Gastroesophageal sphincter (tissue), 4 donors: ENCODE measurements around the gene BMP10. TPM values are rescaled to one million over a fixed set of nuclear protein-coding genes. Genes with fewer than 3 reads are reported as not detected.

Experiments used
- ATAC-seq: fragments of 150-250 bp; one replicate; pipeline ENCODE4 v1.9.1; 2016; ENCODE audit warnings: mild to moderate bottlenecking, moderate library complexity
- H3K27ac ChIP-seq, 4 donors: fragments of 200-600 bp; sonication (generic) in 3 of 4; 1 replicate in 3 of 4; 2 replicates in 1 of 4; pipeline ENCODE4 v1.5.1; 2016 to 2019
- H3K27me3 ChIP-seq: fragments of 200-600 bp; sonication (generic); one replicate; pipeline ENCODE4 v1.5.1; 2019
- H3K36me3 ChIP-seq, 2 donors: fragments of 200-600 bp; sonication (generic); one replicate each; pipeline ENCODE4 v1.5.1; 2019; ENCODE audit warnings: control low read depth in 1 of 2
- H3K4me1 ChIP-seq, 3 donors: fragments of 200-600 bp; sonication (generic); 1 replicate in 2 of 3; 2 replicates in 1 of 3; pipeline ENCODE4 v1.5.1; 2016 to 2019; ENCODE audit warnings: control low read depth in 2 of 3
- H3K4me3 ChIP-seq, 2 donors: fragments of 200-600 bp; sonication (generic); one replicate each; pipeline ENCODE4 v1.5.1; 2019; ENCODE audit warnings: mild to moderate bottlenecking in 1 of 2, moderate library complexity in 1 of 2
- H3K9me3 ChIP-seq, 3 donors: fragments of 200-600 bp; sonication (generic); one replicate each; pipeline ENCODE4 v1.5.1; 2017 to 2019; ENCODE audit warnings: control low read depth in 2 of 3
- CTCF ChIP-seq, 4 experiments: fragments of 200-600 bp in 2 of 4; fragments of 450-650 bp in 2 of 4; sonication (generic) in 1 of 4; IDR thresholded peaks; one replicate each; pipeline ENCODE4 v1.5.1; 2017 to 2019; ENCODE audit warnings: antibody characterized with exemption in 4 of 4, mild to moderate bottlenecking in 2 of 4, moderate library complexity in 2 of 4
- EP300 ChIP-seq: sonication (generic); formaldehyde crosslinking; IDR thresholded peaks from one replicate; pipeline ENCODE4 v1.6.1; 2017; ENCODE audit warnings: antibody characterized with exemption, mild to moderate bottlenecking
- POLR2A ChIP-seq, 2 donors: fragments of 450-650 bp; IDR thresholded peaks; one replicate each; pipeline ENCODE4 v1.6.1; 2017; ENCODE audit warnings: antibody characterized with exemption in 2 of 2, mild to moderate bottlenecking in 2 of 2, moderate library complexity in 1 of 2
- POLR2AphosphoS5 ChIP-seq: sonication (generic); formaldehyde crosslinking; IDR thresholded peaks from one replicate; pipeline ENCODE4 v1.6.1; 2017; ENCODE audit warnings: antibody characterized with exemption
- WGBS, 2 donors: methylation state at CpG; one replicate each; pipeline ENCODE4 v1.1.5; 2018; ENCODE audit warnings: low coverage in 1 of 2; 5-methylcytosine and 5-hydroxymethylcytosine counted together
- total RNA-seq, 4 donors: library from RNA; depleted of rRNA; stranded (reverse); fragments of >200 nt; gene quantifications; one replicate each; pipeline ENCODE4 v1.1.0, GENCODE V29; 2016

BMP10 gene
- total RNA-seq, 4 donors from 2014 or later: 0.19 TPM; not detected in 3

GRCh38 chr2:68847751-68848150 lies 23.4 kb downstream of the BMP10 start:
- Histone ChIP-seq H3K36me3 (no peaks in the 10 kb centered on the region), H3K27me3 (no peaks in the 10 kb centered on the region), H3K27ac (no peak overlapping the region), H3K4me3 (no peak overlapping the region), H3K4me1 (no peaks in the 10 kb centered on the region), H3K9me3 (no peaks in the 10 kb centered on the region)
- no peak for ATAC-seq
- TF ChIP-seq POLR2AphosphoS5 (no peak), POLR2A (IDR thresholded peaks at IDR 0.05) (no peak), CTCF (IDR thresholded peaks at IDR 0.05) (no peak), EP300 (no peak)

GRCh38 chr2:68846091-68846490 lies 25.1 kb downstream of the BMP10 start:
- TF ChIP-seq POLR2A (IDR thresholded peaks at IDR 0.05) (no peak), CTCF (IDR thresholded peaks at IDR 0.05) (no peak), POLR2AphosphoS5 (no peak), EP300 (no peak)
- no peaks in the 10 kb centered on the region for H3K9me3 ChIP-seq
- no peaks in the 10 kb centered on the region for H3K27me3 ChIP-seq
- H3K4me3 ChIP-seq: no peak overlapping the region
- H3K4me1 ChIP-seq: no peaks in the 10 kb centered on the region
- H3K27ac ChIP-seq: no peak overlapping the region
- WGBS, 2 donors: 43 to 82% methylated on average over 2 of the region's 3 CpGs
- H3K36me3 ChIP-seq: no peaks in the 10 kb centered on the region
- ATAC-seq: no peak

- no peak overlapping the region for H3K27ac ChIP-seq
- no peak overlapping the region for H3K4me3 ChIP-seq
- H3K9me3 ChIP-seq: no peaks in the 10 kb centered on the region
- no peak for ATAC-seq
- WGBS, 2 donors: 75 to 92% methylated on average over 2 of the region's 2 CpGs
- no peaks in the 10 kb centered on the region for H3K36me3 ChIP-seq
- H3K4me1 ChIP-seq: no peaks in the 10 kb centered on the region
- TF ChIP-seq CTCF (IDR thresholded peaks at IDR 0.05): no peak
- TF ChIP-seq POLR2A (IDR thresholded peaks at IDR 0.05): no peak
- TF ChIP-seq POLR2AphosphoS5: no peak
- TF ChIP-seq EP300: no peak
- no peaks in the 10 kb centered on the region for H3K27me3 ChIP-seq
Measured at GRCh38 chr2:68845043-68845442, 26.2 kb downstream of the BMP10 start.

- Histone ChIP-seq H3K36me3 (no peaks in the 10 kb centered on the region), H3K4me1 (peaks cover 0 to 3% (median 0%) of the 10 kb centered on the region in 3 donors), H3K27me3 (no peaks in the 10 kb centered on the region), H3K9me3 (no peaks in the 10 kb centered on the region), H3K27ac (no peak overlapping the region), H3K4me3 (no peak overlapping the region)
- ATAC-seq: no peak
- 71% methylated on average over 1 of the region's 2 CpGs; no CpG with 5 or more reads in 1 of the 2 donors for WGBS, 2 donors
- TF ChIP-seq POLR2A (IDR thresholded peaks at IDR 0.05) (no peak), POLR2AphosphoS5 (no peak), CTCF (IDR thresholded peaks at IDR 0.05) (peak; percentile 18 to 54 (median 25))
Measured at GRCh38 chr2:68839260-68839833, 31.9 kb downstream of the BMP10 start.

GRCh38 chr2:68838641-68839040 lies 32.6 kb downstream of the BMP10 start:
- peaks cover 0 to 3% (median 0%) of the 10 kb centered on the region in 3 donors for H3K4me1 ChIP-seq
- H3K9me3 ChIP-seq: no peaks in the 10 kb centered on the region
- H3K4me3 ChIP-seq: no peak overlapping the region
- no peak overlapping the region for H3K27ac ChIP-seq
- H3K27me3 ChIP-seq: no peaks in the 10 kb centered on the region
- no peaks in the 10 kb centered on the region for H3K36me3 ChIP-seq
- no peak for ATAC-seq
- TF ChIP-seq POLR2AphosphoS5 (no peak), EP300 (no peak), POLR2A (IDR thresholded peaks at IDR 0.05) (no peak), CTCF (IDR thresholded peaks at IDR 0.05) (no peak)
- WGBS, 2 donors: 80% methylated on average over 2 of the region's 10 CpGs; no CpG with 5 or more reads in 1 of the 2 donors
